Kidney epithelial cell (primary cell): ENCODE results near the gene KRTAP10-4. TPM values are rescaled to one million over a fixed set of nuclear protein-coding genes. Genes with fewer than 3 reads are reported as not detected.
"Not testable (repeated sequence)": the region's sequence is repeated elsewhere in the genome, so short reads cannot be mapped to it uniquely, and the experiment has no call there.

ENCODE experiments used
- DNase-seq: peaks from one replicate; pipeline ENCODE4 v3.0.0-alpha.2; 2010; ENCODE audit warnings: low read depth
- H3K27me3 ChIP-seq: 2 replicates; pipeline ENCODE4 v1.6.0; 2011; ENCODE audit warnings: low read length; ENCODE audit not compliant: control insufficient read depth, insufficient read depth
- H3K36me3 ChIP-seq: 2 replicates; pipeline ENCODE4 v1.5.1; 2011; ENCODE audit warnings: low read length; ENCODE audit not compliant: control insufficient read depth, insufficient read depth
- H3K4me3 ChIP-seq: 2 replicates; pipeline ENCODE4 v1.5.1; 2011; ENCODE audit warnings: low read depth, mild to moderate bottlenecking, control low read depth, low read length
- total RNA-seq: library from RNA; depleted of rRNA; stranded (reverse); fragments of >200 nt; gene quantifications from 2 replicates; pipeline ENCODE4 v1.2.3, GENCODE V29; 2015
- TF ChIP-seq, protein P1 (sequence below): IDR thresholded peaks from 2 replicates; pipeline ENCODE4 v1.5.1; 2011; ENCODE audit warnings: mild to moderate bottlenecking, moderate library complexity, low read length, control low read depth, inconsistent platforms; ENCODE audit not compliant: insufficient read depth, poor library complexity, severe bottlenecking

KRTAP10-4 gene
- total RNA-seq, 1 donor from 2014 or later = not detected

DNA sequence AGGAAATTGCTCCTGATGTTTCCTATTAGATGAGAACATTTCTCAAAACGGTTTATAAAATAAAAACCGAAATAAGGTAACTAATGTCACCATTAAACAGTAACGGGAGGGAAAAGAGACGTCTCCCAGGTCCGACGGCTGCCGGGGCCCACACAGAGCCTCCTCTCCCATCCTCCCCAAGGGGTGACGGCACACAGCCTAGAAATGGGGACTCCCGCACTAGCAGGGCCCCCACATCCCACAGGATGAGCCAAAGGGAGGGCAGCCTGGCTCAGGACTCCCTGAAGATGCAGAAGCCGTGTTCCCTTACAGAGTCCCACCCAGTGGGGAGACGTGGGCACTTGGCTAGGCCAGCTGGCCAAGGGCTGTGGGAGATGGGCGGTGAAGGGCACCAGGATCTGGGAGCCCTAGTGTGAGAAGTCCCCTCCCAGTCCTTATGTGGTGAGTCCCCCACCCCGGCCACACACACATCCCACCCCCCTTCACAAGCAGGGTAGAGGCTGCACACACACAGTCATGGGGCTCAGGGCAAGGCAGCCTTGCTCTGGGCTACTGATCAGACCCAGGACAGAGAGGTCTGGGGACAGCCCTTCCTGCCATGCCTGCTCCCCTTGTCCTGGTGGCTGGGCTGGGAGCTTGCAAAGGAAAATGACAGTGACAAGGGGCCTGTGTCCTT, 18.2 kb upstream of the KRTAP10-4 start:
- no peak for DNase-seq
- no peak overlapping the region for H3K4me3 ChIP-seq
- peaks cover 13% of the 10 kb centered on the region for H3K27me3 ChIP-seq
- TF ChIP-seq, protein P1, sequence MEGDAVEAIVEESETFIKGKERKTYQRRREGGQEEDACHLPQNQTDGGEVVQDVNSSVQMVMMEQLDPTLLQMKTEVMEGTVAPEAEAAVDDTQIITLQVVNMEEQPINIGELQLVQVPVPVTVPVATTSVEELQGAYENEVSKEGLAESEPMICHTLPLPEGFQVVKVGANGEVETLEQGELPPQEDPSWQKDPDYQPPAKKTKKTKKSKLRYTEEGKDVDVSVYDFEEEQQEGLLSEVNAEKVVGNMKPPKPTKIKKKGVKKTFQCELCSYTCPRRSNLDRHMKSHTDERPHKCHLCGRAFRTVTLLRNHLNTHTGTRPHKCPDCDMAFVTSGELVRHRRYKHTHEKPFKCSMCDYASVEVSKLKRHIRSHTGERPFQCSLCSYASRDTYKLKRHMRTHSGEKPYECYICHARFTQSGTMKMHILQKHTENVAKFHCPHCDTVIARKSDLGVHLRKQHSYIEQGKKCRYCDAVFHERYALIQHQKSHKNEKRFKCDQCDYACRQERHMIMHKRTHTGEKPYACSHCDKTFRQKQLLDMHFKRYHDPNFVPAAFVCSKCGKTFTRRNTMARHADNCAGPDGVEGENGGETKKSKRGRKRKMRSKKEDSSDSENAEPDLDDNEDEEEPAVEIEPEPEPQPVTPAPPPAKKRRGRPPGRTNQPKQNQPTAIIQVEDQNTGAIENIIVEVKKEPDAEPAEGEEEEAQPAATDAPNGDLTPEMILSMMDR = no peak
- H3K36me3 ChIP-seq = no peaks in the 10 kb centered on the region

DNA sequence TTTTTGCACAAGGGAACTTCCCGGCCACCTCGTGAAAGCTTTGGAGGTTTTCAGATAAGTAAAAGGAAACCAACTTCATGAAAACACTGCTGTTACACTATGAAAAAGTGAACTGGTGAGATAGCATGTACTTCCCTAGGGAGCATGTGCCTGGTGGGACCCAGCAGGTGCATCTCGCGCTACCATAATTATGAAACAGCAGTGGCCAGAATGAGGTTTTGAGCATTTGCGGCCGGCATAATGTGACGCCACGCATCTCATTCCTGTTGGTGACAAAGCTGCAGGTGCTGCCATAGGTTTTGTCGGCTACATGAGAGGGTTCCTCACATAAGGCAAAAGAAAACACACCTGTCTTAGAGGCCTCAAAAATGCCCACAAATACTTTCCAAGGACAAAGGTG, 16.6 kb upstream of the KRTAP10-4 start:
- no peak overlapping the region for H3K4me3 ChIP-seq
- peaks cover 13% of the 10 kb centered on the region for H3K27me3 ChIP-seq
- TF ChIP-seq, protein P1 = no peak

DNA sequence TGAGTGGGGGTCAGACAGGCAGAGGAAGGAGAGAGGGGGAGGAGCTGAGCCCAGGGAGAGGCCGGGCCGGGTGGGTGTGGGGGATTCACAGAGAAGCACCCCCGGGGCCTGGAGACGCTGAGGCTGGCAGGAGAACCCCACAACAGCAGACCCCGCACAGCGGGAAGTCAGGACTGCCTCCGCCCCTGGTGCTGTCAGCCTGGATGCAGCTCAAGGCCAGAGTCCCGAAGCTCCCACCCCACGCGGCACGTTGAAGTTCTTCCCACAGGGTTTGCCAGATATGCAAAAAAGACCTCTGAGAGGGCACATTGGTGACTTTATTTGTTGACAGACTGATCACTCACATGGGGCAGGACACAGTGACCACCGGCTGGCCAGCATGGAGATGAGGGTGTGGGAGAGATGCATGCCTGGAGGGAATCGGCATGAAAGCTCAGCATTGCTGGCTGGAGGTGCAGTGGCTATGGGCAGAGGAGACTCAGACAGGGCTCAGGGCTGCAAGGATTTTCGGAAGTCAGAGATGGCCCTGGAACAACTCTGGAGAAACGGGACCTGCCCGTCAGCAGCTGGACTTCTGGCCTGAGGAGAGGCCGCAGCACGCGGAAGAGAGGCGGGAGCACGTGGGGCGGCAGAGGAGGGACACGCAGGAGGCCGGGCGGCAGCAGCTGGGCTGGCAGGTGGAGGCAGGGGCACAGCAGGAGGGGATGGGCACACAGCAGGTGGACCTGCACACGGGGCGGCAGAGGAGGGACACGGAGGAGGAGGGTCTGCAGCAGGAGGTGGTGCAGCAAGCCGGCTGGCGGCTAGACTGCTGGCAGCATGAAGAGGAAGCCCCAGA, 15.8 kb upstream of the KRTAP10-4 start:
- Histone ChIP-seq H3K36me3 (no peaks in the 10 kb centered on the region), H3K4me3 (no peak overlapping the region), H3K27me3 (peaks cover 13% of the 10 kb centered on the region)
- TF ChIP-seq, protein P1 = no peak
- no peak for DNase-seq

More for the DNA sequence above, 16.6 kb upstream of the KRTAP10-4 start:
- no peaks in the 10 kb centered on the region for H3K36me3 ChIP-seq
- DNase-seq = no peak

DNA sequence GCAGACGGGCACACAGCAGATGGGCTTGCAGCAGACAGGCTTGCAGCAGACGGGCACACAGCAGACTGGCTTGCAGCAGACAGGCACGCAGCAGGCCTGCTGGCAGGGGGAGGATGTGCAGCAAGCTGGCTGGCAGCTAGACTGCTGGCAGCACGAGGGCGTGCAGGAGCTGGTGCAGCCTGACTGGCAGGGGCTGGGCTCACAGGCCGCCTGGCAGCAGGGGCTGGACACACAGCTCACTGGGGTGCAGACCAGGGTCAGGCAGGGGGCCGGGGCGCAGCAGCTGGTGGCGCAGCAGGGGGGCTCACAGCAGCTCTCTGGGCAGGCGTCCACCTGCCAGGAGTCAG, 15.2 kb upstream of the KRTAP10-4 start:
- not testable (repeated sequence) for H3K36me3 ChIP-seq, H3K4me3 ChIP-seq, DNase-seq
- H3K27me3 ChIP-seq = peaks cover 13% of the 10 kb centered on the region

DNA sequence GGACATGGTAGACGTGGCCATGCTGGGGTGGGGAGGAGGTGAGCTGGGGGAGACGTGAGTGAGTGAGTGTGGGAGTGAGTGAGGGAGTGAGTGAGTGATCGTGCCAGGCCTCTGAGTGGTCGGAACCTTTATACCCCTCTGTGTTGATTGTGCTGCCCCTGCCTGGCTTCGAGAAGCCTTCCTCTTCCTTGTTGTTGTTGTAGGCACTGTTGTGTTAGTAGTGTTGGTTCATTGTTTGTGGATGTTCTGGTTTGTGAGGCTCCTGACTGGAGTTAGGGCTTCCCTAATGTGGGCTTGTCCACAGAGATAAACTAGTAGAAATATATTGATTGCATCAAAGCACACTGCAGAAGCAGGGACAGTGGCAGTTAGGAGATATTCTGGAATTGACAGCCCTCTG, 14.8 kb upstream of the KRTAP10-4 start, which contains the start of gene KRTAP10-3:
TSS of gene KRTAP10-3 (minus strand) at position 101 of the 400 bp plus-strand sequence. CDS start at position 21, 80 bp downstream.
- H3K27me3 ChIP-seq = peaks cover 13% of the 10 kb centered on the region
- H3K4me3 ChIP-seq = no peak within 1 kb of the TSS
- no peak for DNase-seq
- no peaks in the 10 kb centered on the region for H3K36me3 ChIP-seq
- TF ChIP-seq, protein P1 = no peak

DNA sequence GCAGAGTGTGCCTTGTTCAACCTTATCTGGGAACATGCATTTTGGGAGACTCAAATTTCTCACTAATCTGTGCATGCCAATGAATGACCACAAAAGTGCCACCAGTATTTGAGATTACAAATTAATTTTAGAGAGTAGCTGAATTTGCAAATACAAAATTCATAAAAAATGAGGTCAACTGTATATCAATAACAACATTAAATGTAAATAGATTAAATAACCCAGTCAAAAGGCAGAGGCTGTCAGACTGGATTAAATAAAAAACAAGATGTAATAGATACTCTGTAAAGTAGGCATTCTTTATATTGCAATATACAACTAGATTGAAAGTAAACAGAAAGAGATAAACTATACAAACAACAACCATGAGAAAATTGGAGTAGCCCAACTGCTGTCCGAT, 9.4 kb upstream of the KRTAP10-4 start:
- Histone ChIP-seq H3K36me3 (no peaks in the 10 kb centered on the region), H3K27me3 (no peaks in the 10 kb centered on the region), H3K4me3 (no peak overlapping the region)
- TF ChIP-seq, protein P1 = no peak
- no peak for DNase-seq
